ENCODE data around the gene PDZD7.

- TF ChIP-seq CTCF (IDR thresholded peaks at IDR 0.05; ENCODE audit: low read depth, low read length, poor library complexity, severe bottlenecking), result no peak
- no peak for TF ChIP-seq EZH2phosphoT487 (IDR thresholded peaks at IDR 0.05; ENCODE audit: borderline replicate concordance, low read length)
Observed at GRCh38 chr10:101063548-101064414, 32.9 kb upstream of the PDZD7 start.
